Lung (tissue), 12 donors: Measurements from ENCODE around the gene FANCE. TPM values are rescaled to one million over a fixed set of nuclear protein-coding genes. Genes with fewer than 3 reads are reported as not detected.

Experiments
- ATAC-seq: fragments of 200-7000 bp; cut with Tn5 transposase; one replicate; pipeline ENCODE4 v1.9.1; 2020; ENCODE audit warnings: moderate number of reproducible peaks; ENCODE audit not compliant: insufficient read depth, low FRiP score
- DNase-seq, 3 donors: peaks; one replicate each; pipeline ENCODE4 v3.0.0-alpha.2; 2013 to 2017
- H3K27ac ChIP-seq, 2 donors: one replicate each; pipeline ENCODE4 v1.5.1; 2013; ENCODE audit warnings: mild to moderate bottlenecking in 2 of 2, moderate library complexity in 2 of 2, control low read depth in 1 of 2, inconsistent platforms in 1 of 2, low read depth in 1 of 2, low read length in 1 of 2
- H3K27me3 ChIP-seq, 3 donors: one replicate each; pipeline ENCODE4 v1.5.1; 2013; ENCODE audit warnings: low read length in 2 of 3; ENCODE audit not compliant: control insufficient read depth in 3 of 3, insufficient read depth in 3 of 3
- H3K36me3 ChIP-seq, 4 donors: one replicate each; pipeline ENCODE4 v1.5.1; 2013; ENCODE audit warnings: low read length in 4 of 4, mild to moderate bottlenecking in 1 of 4, moderate library complexity in 1 of 4; ENCODE audit not compliant: control insufficient read depth in 4 of 4, insufficient read depth in 4 of 4
- H3K4me1 ChIP-seq, 5 donors: one replicate each; pipeline ENCODE4 v1.5.1; 2013; ENCODE audit warnings: low read length in 5 of 5, mild to moderate bottlenecking in 2 of 5, moderate library complexity in 1 of 5; ENCODE audit not compliant: control insufficient read depth in 5 of 5, insufficient read depth in 5 of 5
- H3K4me3 ChIP-seq: one replicate; pipeline ENCODE4 v1.5.1; 2013; ENCODE audit warnings: mild to moderate bottlenecking, control low read depth, moderate library complexity
- H3K9ac ChIP-seq, 2 donors: one replicate each; pipeline ENCODE4 v1.5.1; 2013; ENCODE audit warnings: low read length in 2 of 2, control low read depth in 1 of 2; ENCODE audit not compliant: insufficient read depth in 1 of 2
- H3K9me3 ChIP-seq, 4 donors: one replicate each; pipeline ENCODE4 v1.5.1; 2013; ENCODE audit warnings: low read length in 3 of 4, mild to moderate bottlenecking in 1 of 4, moderate library complexity in 1 of 4; ENCODE audit not compliant: control insufficient read depth in 4 of 4, insufficient read depth in 3 of 4
- CTCF ChIP-seq: IDR thresholded peaks from 2 replicates; pipeline ENCODE4 v1.5.1; 2012; ENCODE audit warnings: mild to moderate bottlenecking; ENCODE audit errors: control extremely low read depth, extremely low read depth
- WGBS, 2 donors: extraction: QIAGEN DNeasy Blood & Tissue Kit; methylation state at CpG; one replicate each; pipeline ENCODE4 v1.1.7; 2013; 5-methylcytosine and 5-hydroxymethylcytosine counted together
- polyA plus RNA-seq, 2 donors: library from polyadenylated mRNA; stranded (reverse); fragments of 200-250 nt; gene quantifications; one replicate each; pipeline ENCODE4 v1.2.1, GENCODE V29; 2013
- total RNA-seq, 2 donors: library from RNA; depleted of rRNA in 1 of 2; stranded (reverse); fragments of >200 nt in 1 of 2; gene quantifications; one replicate each; pipeline ENCODE4 v1.2.1, GENCODE V29; 2014 to 2021
- donor health status: control.
- donor health status: control.
- donor health status: Bipolar disorder and iron deficiency.
- donor health status: healthy.
- donor health status: DM: yes; HTN: yes; CAD: no.

Gene FANCE
- total and polyA plus RNA-seq, 4 donors: 3.1 to 7.3 (median 6.3) TPM

DNA sequence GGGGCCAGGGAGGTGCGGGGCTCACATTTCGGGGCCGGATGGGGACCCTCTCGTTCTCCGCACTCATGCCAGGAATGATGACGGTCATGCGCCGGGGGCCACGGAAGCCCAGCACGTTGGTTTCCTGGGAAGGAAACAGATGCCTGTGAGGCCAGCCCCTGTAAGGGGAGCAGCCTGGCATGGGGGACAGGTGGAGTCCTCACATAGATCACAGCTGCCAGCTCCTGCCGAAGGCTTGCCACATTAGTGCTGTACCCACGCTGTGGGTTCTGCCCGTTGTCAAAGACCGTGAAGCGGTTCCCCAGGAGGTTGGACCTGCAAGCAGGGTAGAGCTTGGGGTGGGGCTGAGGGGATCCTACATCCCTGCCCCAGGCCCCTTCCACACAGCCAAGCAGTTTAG, 51.4 kb downstream of the FANCE start:
- H3K36me3 ChIP-seq: no peaks in the 10 kb centered on the region
- no peak overlapping the region for H3K9ac ChIP-seq
- H3K4me3 ChIP-seq: no peak overlapping the region
- H3K27ac ChIP-seq: no peak overlapping the region
- 26 to 33% methylated on average over 15 of the region's 15 CpGs for WGBS, 2 donors
- no peaks in the 10 kb centered on the region for H3K27me3 ChIP-seq
- DNase-seq (no peak), ATAC-seq (no peak)
- H3K9me3 ChIP-seq: no peaks in the 10 kb centered on the region
- H3K4me1 ChIP-seq: peaks cover 0 to 7% (median 7%) of the 10 kb centered on the region in 5 donors
- TF ChIP-seq CTCF: no peak

DNA sequence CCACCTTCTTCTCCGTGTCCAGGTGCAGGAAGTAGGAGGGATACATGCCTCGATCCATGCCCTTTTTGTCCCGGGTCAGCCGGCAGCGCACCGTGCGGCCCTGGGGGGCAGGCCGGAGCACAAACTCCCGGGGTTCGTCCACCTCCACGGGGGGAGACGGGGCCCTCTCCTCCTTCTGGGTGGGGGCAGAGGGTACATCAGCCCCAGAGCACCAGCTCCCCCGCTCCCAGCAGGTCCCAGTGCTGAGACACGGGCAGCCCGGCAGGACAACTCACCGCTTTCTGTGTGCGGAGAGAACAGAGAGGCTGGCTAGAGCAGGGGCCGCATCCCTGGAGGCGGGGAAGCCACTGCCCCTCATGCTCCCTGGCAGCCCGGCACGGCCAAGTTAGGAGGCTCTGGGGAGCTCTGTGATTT, 53.9 kb downstream of the FANCE start:
- no peaks in the 10 kb centered on the region for H3K27me3 ChIP-seq
- ATAC-seq (no peak), DNase-seq (no peak)
- H3K4me1 ChIP-seq: peaks cover 0 to 5% (median 4%) of the 10 kb centered on the region in 5 donors
- WGBS, 2 donors: 53 to 66% methylated on average over 21 of the region's 21 CpGs
- H3K36me3 ChIP-seq: no peaks in the 10 kb centered on the region
- no peaks in the 10 kb centered on the region for H3K9me3 ChIP-seq
- H3K4me3 ChIP-seq: no peak overlapping the region
- H3K9ac ChIP-seq: peak overlapping the region in 1 of 2 donors; percentile 25
- TF ChIP-seq CTCF: no peak
- no peak overlapping the region for H3K27ac ChIP-seq

DNA sequence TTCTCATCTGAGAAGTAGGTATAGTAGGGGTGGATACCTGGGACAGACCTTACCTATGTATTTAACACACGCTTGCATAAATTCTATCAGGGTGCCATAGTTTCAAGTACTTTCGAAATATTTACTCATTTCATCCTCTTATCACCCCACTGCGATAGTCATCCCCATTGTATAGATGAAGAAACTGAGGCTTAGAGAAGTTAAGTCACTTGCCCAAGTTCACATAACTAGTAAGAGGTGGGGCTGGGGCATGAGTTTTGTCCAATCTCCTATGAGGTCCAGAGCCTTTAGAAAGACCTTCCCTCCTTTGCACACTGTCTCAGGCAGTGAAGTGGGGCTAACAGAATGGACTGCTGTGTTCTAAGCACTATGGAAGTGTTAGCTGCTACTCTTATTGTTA, 54.4 kb downstream of the FANCE start:
- ATAC-seq: no peak
- Histone ChIP-seq H3K27me3 (no peaks in the 10 kb centered on the region), H3K9ac (no peak overlapping the region), H3K4me3 (no peak overlapping the region), H3K36me3 (no peaks in the 10 kb centered on the region), H3K4me1 (peaks cover 0 to 11% (median 4%) of the 10 kb centered on the region in 5 donors), H3K27ac (no peak overlapping the region), H3K9me3 (no peaks in the 10 kb centered on the region)
- no peak for TF ChIP-seq CTCF
- DNase-seq: no peak
- WGBS, 2 donors: 89 to 93% methylated on average over 3 of the region's 3 CpGs

DNA sequence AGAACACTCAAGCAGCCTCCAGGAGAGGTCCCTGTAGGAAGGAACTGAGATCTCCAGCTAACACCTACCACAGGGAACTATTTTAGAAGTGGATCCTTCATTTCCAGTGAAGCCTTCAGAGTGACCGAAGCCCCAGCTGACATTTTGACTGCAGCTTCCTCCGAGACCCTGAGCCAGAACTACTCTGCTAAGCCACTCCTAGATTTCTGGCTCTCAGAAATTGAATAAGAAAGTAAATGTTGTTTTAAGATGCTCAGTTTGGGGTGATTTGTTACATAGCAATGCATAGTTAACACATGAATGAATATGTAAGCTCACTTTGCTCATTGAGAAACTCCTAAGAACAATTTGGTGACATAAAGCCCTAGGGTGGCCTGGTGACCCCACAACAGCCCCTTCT, 55.1 kb downstream of the FANCE start:
- Histone ChIP-seq H3K4me3 (no peak overlapping the region), H3K4me1 (peaks cover 0 to 14% (median 4%) of the 10 kb centered on the region in 5 donors), H3K9ac (no peak overlapping the region), H3K27me3 (no peaks in the 10 kb centered on the region), H3K27ac (no peak overlapping the region), H3K9me3 (no peaks in the 10 kb centered on the region), H3K36me3 (no peaks in the 10 kb centered on the region)
- TF ChIP-seq CTCF: no peak
- 81 to 95% methylated on average over 2 of the region's 2 CpGs for WGBS, 2 donors
- DNase-seq: no peak
- ATAC-seq: no peak
